Measurements from ENCODE around the gene PCDH17.
A peak's percentile ranks its signal among the peaks of the same experiment; 100 is the strongest.

DNA sequence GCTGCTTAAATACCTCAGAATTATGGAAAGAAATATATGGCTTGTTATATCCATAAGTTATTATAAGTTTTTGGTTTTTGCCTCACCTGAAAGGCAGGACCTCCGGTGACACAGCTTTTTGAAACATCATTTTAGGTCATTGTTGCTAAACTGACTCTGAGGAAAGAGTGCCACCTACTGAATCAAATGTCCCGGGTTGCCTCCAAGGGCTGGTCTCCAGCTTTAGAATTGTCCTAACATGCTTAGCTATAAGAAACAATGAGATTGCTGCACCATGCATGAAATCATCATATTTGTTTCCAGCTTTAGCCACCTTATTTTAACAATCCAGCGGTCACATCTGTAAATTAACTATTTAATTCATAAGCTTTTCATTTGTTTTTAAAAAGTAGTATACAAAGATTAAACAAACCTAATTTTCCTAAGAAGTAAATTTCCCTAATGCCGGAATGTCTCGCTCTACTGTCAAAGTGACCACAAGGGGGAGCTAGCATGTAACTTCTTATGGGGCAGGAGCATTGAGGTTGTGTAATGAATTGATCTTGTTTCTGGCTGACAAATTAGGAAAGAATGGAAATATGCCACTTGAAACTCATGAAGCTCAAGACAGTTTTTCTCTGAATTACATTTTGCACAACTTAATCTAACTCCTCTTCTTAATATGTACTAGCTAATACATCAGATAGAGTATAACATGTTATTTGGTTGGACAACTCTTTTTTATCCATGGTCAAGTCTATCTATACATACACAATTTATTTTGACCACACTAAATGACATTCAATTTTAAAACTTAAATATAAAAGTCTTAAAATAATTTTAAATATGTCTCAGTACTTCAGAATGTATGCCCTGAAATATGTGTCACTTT is 6.7 kb upstream of the PCDH17 start:
- no peak for TF ChIP-seq CCAR2 (IDR thresholded peaks at IDR 0.05; ENCODE audit: low read depth, low read length)
- TF ChIP-seq, protein P1, sequence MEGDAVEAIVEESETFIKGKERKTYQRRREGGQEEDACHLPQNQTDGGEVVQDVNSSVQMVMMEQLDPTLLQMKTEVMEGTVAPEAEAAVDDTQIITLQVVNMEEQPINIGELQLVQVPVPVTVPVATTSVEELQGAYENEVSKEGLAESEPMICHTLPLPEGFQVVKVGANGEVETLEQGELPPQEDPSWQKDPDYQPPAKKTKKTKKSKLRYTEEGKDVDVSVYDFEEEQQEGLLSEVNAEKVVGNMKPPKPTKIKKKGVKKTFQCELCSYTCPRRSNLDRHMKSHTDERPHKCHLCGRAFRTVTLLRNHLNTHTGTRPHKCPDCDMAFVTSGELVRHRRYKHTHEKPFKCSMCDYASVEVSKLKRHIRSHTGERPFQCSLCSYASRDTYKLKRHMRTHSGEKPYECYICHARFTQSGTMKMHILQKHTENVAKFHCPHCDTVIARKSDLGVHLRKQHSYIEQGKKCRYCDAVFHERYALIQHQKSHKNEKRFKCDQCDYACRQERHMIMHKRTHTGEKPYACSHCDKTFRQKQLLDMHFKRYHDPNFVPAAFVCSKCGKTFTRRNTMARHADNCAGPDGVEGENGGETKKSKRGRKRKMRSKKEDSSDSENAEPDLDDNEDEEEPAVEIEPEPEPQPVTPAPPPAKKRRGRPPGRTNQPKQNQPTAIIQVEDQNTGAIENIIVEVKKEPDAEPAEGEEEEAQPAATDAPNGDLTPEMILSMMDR (IDR thresholded peaks at IDR 0.05 in 2 of 3, conservative IDR thresholded peaks at IDR 0.05 in 1 of 3; ENCODE audit: insufficient read depth in 2 of 3, low read depth in 1 of 3, low read length in 3 of 3) = peak in 2 of 3 experiments; percentile 44 to 53; a peak in 4 of 6 replicates
- TF ChIP-seq GABPA (tag; conservative IDR thresholded peaks at IDR 0.05; ENCODE audit: low read depth) = no peak
- TF ChIP-seq, protein P2, sequence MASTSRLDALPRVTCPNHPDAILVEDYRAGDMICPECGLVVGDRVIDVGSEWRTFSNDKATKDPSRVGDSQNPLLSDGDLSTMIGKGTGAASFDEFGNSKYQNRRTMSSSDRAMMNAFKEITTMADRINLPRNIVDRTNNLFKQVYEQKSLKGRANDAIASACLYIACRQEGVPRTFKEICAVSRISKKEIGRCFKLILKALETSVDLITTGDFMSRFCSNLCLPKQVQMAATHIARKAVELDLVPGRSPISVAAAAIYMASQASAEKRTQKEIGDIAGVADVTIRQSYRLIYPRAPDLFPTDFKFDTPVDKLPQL (IDR thresholded peaks at IDR 0.05; ENCODE audit: extremely low read depth, insufficient read length) = no peak
- no peak for TF ChIP-seq CREM (IDR thresholded peaks at IDR 0.05; ENCODE audit: low read depth)
- TF ChIP-seq SOX6 (IDR thresholded peaks at IDR 0.05) = no peak
- TF ChIP-seq, protein P3, sequence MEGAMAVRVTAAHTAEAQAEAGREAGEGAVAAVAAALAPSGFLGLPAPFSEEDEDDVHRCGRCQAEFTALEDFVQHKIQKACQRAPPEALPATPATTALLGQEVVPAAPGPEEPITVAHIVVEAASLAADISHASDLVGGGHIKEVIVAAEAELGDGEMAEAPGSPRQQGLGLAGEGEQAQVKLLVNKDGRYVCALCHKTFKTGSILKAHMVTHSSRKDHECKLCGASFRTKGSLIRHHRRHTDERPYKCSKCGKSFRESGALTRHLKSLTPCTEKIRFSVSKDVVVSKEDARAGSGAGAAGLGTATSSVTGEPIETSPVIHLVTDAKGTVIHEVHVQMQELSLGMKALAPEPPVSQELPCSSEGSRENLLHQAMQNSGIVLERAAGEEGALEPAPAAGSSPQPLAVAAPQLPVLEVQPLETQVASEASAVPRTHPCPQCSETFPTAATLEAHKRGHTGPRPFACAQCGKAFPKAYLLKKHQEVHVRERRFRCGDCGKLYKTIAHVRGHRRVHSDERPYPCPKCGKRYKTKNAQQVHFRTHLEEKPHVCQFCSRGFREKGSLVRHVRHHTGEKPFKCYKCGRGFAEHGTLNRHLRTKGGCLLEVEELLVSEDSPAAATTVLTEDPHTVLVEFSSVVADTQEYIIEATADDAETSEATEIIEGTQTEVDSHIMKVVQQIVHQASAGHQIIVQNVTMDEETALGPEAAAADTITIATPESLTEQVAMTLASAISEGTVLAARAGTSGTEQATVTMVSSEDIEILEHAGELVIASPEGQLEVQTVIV (CRISPR knock-in tag; IDR thresholded peaks at IDR 0.05; ENCODE audit: borderline replicate concordance) = no peak
- no peak for TF ChIP-seq POLR3A (IDR thresholded peaks at IDR 0.05; ENCODE audit: borderline replicate concordance, extremely low read depth, insufficient read depth, insufficient read length)
- no peak for TF ChIP-seq HCFC1 (IDR thresholded peaks at IDR 0.05; ENCODE audit: low read depth, low read length)
- TF ChIP-seq KAT8 (IDR thresholded peaks at IDR 0.05; ENCODE audit: low read depth) = no peak
- TF ChIP-seq RBBP5 (IDR thresholded peaks at IDR 0.05; ENCODE audit: borderline replicate concordance, insufficient read depth, low read length, poor library complexity, severe bottlenecking) = no peak
- TF ChIP-seq, protein P4, sequence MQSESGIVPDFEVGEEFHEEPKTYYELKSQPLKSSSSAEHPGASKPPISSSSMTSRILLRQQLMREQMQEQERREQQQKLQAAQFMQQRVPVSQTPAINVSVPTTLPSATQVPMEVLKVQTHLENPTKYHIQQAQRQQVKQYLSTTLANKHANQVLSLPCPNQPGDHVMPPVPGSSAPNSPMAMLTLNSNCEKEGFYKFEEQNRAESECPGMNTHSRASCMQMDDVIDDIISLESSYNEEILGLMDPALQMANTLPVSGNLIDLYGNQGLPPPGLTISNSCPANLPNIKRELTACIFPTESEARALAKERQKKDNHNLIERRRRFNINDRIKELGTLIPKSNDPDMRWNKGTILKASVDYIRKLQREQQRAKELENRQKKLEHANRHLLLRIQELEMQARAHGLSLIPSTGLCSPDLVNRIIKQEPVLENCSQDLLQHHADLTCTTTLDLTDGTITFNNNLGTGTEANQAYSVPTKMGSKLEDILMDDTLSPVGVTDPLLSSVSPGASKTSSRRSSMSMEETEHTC (IDR thresholded peaks at IDR 0.05) = no peak
- no peak for TF ChIP-seq POLR2AphosphoS5 (IDR thresholded peaks at IDR 0.05; ENCODE audit: control insufficient read depth, insufficient read depth, low read depth, low read length)
